HG03439 (cell line): ENCODE measurements around the gene RGPD6.
A peak's percentile ranks its signal among the peaks of the same experiment; 100 is the strongest.
"Not testable (repeated sequence)": the region's sequence is repeated elsewhere in the genome, so short reads cannot be mapped to it uniquely, and the experiment has no call there.

Experiments
- ATAC-seq: cut with Tn5 transposase; IDR thresholded peaks from one replicate; pipeline ENCODE4 v1.9.1; 2021; ENCODE audit warnings: mild to moderate bottlenecking, moderate library complexity; ENCODE audit not compliant: unreplicated experiment

RGPD6 gene

DNA sequence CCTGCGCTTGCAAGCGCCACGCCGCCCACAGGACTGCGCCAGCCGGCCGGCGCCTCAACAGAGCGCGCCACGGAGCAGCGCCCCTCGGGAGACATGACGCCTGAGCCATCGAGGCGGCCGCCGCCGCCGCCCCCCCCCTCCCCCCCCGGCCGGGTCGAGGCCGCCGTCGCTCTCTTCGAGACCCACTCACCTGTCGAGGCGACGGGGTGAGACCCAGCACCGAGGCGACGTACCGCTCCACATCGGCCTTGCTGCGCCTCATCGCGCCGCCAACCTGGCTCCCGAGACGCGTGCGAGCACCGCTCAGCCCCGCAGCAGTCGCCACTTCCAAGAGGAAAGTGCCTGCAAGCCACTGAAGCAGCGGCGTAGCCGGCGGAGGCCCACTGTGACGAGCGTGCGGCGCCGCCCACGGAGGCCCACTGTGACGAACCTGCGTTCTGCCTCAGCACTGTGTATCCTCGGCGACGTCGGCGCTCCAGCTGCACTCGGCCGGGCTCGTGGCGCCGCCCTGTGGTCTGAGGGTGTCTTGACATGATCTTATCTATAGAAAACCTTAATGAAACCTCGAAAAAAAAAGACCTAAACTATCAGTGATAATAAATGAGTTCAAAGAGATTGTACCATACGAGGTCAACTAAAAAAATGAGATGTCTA is at the start of gene RGPD6:
Gene RGPD6 (minus strand): TSS at position 460 of the 654 bp plus-strand sequence. CDS start 198 bp downstream, at position 262.
- peak; percentile 97 for ATAC-seq

DNA sequence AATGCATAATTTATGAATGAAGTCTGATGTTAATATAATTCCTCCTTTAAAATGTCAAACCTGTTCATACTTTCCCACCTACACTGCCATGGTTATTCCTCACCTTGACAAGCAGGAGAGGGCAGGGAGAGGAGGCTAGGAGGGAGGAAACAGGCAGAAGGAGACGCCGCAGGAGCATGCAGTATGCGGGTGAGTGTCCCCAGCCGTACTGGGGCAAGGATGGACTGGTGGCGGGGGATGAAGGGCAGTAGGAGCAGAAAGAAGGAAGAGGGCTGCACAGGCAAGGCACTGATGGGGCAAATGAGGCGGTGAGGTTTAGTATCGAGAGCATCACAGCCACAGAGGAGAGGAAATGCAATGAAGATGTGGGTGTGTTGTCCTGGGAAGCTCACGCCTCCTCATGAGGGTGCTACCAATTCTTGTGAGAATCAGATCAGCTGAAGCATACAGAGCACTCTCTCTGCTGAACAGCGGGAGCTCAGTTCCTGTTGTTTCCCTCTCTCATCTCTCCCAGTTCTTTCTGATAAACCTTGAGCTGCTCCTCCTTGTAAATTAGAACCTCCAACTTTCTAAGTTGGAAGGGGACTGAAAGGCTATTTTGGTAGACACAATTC is 42.4 kb upstream of the RGPD6 start:
- ATAC-seq = not testable (repeated sequence)

DNA sequence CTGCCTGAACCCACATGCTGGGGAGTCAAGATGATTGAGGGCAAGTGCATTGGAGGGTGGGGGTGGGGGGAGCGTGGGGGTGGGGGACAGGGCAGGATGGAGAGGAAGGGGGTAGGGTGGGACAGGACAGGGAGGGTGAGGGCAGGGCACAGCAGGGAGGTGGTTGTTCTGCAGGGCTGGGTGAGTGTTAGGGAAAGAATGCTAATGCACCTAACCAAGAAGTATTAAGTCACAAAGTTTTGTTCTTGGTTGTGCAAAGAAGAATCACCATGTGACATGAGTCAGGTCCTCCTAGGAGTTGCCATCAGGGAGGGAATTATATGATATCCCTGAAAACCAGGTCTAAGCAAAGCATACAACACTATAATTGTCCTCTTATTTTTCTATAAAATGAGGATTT is 36.9 kb upstream of the RGPD6 start:
- not testable (repeated sequence) for ATAC-seq

DNA sequence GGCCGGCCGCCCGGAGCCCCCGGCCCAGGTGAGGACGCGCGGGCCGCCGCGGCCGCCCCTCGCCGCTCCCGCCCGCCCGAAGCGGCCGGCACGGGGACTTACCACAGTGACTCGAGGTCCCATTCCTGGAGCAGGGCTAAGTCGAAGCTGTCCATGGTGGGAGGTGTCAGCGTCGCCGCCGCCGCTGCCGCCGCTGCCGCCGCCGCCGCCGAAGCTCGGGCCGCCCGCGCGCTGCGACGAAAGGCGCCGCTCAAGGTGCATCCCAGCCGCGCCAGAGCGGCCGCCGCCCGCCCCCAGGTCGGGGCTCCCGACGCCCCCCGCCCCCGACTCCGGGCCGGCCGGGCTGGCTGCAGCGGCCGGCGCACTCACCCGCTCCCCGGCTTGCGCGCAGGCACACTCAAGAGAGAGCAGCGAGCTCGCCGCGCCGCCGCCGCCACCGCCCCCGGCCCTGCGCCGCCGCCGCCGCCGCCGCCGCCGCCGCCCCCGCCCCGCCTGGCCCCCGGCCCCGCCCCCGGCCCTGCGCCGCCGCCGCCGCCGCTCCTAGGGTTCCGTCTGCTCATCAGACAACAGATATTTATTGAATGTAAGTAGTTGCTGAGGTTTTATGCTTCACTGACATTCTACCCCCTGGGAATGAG is 33.7 kb upstream of the RGPD6 start:
- not testable (repeated sequence) for ATAC-seq

DNA sequence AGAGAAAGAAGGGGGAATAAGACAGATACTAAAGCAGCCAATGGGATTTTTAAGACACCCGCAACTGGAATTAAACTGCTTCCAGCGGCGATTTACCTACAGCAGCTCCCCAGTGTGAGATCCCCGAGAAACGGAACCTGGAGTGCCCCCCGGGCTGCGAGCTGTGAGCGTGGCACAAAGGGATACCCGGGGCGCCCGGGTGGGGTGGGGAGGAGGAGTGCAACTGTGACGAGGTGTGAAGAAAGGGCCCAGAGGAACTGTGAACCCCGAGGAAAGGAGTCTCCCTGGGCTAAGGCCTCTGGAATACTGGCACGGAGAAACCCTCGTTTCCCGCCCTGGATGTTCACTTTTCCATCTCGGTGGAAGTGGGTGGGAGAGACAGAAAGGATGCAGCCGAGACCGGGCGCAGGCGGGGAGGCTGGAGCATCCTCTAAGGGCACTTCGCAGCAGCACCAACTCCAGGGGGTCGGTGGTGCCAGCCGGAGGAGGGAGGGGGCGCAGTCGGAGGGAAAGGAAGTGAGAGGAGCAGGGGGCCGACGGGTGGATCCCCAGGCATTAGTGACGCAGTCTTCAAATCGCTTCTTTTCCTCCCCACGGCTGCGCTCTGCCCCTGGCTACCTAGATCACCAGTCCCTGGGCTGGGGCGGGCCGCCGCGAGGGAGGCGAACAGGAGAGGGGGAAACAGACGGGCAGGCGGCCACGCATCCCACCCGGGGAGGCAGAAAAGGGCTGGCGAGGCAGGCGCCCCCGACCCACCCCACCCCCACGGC is 33.0 kb upstream of the RGPD6 start:
- ATAC-seq = not testable (repeated sequence)

DNA sequence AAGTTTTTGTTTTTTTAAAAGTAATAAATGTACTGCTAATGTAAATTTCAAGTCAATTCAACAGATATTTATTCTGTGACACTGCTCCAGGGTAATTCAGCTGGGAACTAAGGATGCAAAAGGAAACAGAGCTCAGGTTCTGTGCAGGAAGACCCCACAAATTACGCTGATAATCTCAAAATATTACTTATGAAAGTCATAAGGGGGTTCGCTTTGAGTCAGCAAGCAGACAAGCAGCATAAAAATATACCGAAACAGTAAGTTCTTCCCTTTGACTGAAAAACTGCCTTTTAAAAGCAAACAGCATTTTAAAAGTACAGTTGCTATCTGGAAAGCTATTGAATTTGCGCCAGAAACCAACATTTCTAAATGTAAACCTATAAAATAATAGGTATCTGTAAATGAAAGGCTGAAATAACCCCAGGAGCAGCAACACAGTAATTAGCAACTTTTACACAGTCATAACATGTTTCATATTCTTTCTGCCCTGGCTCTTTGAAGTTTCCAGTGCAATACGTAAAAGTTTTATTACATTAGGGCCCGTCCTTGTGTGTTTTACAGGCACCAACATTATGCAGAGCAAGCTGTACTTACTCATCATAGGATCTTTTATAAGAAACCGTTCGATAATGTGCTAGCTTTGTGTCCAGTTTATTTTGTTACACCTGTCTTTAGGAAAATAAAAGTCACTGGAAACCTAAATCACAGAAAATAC is 31.9 kb upstream of the RGPD6 start:
- ATAC-seq = not testable (repeated sequence)

DNA sequence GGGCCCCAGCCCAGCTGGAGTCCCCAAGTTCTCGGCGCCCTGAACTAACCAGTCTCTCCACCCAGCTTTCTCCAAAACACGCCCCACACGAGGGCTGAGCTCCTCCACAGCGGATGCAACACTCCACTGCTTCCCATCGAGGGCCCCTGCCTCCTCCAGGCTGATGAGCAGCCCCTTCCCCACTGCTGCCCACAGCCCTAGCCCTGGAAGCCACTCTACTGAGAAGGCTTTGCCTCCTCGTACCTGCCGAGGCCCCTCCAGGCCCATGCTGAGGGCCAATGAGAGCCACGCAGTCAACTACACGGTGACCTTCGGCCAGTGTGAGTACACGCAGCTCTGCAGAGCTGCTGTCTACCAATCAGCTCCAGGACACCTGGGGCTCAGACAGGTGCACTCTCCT is 28.0 kb upstream of the RGPD6 start:
- not testable (repeated sequence) for ATAC-seq

DNA sequence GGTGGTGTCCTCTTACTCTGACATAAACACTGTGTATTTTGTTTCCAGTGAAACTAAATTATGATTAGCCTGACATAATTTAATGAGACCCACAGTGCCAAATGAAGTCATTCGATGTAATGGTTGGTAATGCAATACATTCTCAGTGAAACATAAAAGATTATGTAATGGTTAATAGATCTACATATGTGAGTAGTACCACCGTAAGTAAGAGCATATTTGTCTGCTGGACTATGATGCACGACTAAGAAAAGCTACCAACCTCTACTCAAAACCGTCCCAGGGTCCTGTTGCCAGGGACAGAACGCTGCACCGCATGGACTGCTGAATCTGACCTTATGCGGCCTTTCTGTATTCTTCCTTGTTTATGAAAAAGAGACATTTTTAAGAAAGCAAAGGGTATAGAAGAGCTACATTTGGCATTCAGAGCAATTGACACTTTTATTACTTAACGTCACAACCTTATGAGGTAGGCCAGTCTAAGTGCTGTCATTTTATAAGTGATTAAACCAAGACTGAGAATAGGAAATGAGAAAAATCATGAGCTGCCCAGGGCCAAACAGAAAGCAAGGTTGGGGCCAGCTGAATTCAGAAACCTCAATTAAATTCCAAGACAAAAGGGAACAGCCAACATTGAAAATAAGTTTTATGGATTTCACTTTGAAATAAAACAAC is 27.0 kb upstream of the RGPD6 start:
- not testable (repeated sequence) for ATAC-seq

DNA sequence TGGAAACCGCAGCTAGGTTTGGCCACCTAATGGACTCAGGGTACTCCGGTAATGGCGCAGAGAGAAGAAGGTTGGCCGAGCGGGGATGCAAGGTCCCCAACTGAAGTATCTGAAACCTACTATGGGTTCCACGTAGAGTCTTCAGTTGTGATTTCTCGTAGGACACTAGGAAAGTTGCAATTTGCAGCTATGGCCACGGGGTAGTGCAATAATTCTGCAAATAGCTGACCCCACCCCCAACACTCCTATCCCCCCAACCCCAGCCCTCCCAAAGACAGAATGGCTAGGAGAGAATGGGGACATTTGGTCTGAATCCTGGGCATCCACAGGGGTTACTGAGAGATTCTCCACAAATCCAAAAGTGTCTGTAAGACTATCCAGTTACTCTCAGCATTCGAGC is 25.1 kb upstream of the RGPD6 start:
- ATAC-seq = not testable (repeated sequence)

DNA sequence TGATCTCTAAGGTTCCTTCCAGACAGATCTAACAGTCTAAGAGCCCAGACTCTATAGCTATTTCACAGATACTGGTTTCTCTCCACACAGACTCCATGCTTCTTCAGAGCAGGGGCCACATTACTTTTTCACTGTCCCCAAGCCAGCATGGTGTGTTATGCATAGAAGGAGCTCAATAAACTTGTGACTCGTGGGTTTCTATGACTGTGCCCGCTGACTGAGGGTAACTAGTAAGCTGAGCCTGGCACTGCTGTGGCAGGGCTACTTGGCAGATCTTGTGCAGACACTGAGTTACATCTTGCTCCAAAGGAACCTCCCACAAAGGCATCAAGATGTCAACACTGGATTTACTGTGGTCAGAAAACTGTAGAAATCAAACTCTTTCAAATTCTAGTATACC is 15.0 kb upstream of the RGPD6 start:
- not testable (repeated sequence) for ATAC-seq

DNA sequence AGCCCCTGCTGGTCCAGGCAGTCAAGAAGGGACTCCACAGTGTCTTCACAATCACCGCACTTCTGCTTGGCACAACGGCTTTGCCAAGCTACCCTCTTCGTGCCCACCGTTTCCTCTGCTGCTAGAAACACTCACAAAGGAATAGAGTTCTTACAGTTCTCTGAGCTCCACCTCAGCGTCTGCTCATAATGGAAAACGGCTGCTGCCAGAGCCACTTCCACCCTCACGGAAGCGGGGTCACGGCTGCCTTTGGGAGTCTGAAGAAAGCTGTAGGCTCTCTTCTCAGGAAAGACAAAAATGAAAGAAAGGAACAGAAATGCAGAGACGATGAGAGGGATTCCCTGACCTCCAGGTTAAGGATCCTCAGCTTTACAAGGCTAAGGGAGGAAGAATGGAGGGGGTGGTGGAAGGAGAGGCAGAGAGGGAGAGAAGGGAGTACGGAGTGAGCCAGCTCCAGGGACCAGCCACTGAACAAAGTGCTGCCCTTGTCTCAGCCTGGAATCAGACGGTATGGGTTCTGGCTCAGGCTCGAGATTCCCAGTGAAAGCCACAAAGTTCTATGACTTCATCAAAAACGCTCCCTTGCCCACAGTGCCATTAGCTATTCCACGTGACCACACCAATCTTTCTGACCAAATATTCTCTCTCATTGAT is 12.8 kb upstream of the RGPD6 start:
- ATAC-seq = not testable (repeated sequence)

DNA sequence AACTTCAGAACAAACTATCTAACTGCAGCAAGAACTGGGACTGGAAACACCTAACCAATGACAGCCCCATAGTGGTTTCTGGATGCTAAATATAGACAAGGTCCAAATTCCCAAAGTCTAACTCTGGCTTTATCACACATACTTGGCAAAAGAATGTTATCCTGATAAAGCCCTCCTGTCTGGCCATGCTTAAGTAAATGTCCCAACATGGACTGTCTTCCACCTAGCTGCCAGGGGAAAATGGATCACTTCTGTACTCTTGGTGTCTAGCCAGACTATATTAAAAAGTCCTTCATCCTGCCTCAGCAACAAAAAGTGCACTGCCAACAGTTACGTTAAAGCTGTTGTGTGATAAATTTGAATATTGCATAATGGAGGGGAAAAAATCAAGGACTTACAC is 11.5 kb upstream of the RGPD6 start:
- not testable (repeated sequence) for ATAC-seq

DNA sequence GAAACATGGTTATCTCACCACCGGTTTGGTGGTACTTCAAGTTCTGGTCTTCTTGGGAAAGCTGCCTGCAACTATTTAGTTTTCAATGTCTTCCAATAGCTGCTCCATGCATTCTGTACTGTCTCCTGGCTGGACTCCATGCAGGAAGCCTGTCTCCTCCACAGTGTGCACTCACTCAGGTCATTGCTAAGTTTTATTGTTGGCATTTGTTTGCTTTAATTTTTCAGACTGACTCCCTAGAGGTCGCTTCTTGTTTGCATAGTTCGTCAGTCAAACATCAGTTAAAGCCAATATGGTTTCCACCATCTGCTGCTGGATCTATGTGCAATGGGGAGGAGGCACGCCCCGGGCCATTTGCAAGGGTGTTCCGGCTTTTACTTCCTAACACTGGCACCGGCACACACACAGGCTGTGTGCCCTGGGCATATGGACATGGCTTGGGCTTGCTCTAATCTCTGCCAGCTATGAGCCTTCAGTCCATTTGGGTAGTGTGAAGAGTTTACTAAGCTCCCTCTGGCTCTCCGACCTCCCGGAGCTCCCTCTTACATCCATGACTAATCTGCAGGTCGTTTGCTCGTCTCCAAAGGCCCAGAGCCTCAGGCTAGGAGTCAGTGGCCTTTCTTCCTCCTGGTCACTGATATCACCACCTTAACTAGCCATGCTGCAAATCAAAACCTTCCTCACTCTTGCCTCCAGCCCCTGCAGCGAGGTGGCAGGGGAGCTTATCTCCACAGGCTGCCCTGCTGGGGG is 2.4 kb upstream of the RGPD6 start:
- ATAC-seq = not testable (repeated sequence)

DNA sequence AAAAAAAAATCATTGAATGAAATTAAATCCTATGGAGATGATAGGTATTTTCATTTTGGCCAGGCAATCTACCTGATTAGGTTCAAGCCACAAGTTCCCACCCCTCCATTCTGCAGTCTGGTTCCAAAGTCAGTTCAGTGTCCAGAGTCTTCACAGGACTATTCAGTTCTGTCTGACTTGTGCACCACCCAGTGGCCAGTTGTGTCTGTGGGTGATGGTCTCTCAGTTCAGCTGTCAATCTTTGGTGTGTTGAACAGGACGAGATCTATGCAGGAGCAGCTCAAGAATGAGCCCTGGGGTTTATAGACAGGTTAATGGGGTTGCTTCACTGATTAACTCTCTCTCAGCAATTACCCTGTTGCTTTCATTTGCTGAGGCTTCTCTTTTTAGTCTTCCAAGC is 1.4 kb upstream of the RGPD6 start:
- ATAC-seq = not testable (repeated sequence)

DNA sequence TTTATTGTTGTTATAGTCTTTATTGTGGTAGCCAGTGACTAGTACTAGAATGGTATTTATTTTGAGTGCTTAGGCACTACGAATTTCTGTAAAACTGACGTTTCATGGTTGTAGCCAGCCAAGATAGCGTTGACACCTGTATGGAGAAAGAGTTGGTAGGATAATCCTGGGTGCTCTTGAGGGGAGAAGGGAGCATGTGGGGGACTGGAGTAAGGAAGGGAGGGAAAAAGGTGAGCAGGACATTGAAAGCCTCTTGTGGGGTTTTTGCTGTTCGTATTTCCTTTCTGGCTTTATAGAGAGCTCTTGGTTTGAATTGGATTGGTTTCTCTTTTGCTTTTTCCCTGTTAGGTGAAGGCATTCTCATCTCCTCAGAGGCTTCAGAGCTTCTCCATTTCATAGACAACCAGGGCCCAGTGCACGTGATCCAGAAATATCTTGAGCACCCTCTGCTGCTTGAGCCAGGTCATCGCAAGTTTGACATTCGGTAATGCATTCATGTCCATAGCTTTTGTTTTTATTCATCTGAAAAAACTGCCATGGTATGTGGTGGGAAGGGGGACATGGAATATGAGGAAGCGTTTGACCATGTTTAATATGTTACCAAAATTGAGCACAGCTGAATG is 77.2 kb downstream of the RGPD6 start:
- ATAC-seq = peak; percentile 59

DNA sequence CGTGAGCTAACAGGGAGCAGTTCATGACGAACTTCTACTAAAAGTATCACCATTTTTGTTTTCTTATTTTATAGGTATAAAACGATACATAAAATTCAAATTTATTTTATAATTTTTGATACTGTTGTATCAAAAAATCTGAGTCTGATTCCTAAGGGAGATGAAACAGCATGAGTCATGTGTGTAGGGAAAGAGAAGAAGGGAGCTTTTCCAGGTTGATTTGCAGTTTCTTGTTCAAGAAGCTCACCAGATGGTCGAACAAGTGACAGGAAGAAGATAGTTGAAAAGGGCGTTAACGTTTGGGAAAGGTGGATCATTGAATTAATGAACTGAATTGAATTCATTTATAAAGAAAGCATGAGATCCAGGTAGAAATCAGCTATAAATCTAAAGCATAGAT is 81.0 kb downstream of the RGPD6 start:
- ATAC-seq = not testable (repeated sequence)

DNA sequence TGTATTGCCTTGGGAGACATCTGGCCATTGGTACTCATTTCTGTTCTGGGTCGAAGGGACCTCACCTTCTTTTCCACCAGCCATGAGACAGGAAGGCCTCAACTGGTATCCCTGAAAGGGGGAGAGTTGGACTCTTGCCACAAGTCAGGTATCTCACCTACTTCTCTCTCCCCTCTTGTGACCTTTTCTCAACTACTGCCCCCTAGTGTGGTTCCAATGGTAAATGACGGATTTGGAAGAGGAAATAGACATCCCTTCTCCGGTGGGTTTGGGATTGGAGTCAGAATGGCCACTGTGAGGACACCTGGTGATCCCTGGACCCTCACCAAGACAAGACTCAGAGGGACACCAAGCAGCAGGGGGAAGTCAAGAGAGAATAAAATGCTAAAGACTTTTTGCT is 82.5 kb downstream of the RGPD6 start:
- ATAC-seq = not testable (repeated sequence)

DNA sequence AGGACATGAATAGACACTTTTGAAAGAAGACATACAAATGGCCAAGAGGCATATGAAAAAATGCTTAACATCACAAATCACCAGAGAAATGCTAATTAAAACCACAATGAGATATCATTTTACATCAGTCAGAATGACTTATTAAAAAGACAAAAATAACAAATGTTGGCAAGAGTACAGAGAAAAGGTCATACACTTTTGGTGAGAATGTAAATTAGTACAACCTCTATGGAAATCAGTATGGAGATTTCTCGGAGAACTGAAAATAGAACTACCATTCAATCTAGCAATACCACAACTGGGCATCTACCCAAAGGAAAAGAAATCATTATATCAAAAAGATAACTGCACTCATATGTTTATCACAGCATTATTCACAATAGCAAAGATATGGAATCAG is 88.0 kb downstream of the RGPD6 start:
- not testable (repeated sequence) for ATAC-seq
